ENCODE measurements around the gene SPINDOC.
"Not testable (repeated sequence)": the region's sequence is repeated elsewhere in the genome, so short reads cannot be mapped to it uniquely, and the experiment has no call there.

SPINDOC gene, protein sequence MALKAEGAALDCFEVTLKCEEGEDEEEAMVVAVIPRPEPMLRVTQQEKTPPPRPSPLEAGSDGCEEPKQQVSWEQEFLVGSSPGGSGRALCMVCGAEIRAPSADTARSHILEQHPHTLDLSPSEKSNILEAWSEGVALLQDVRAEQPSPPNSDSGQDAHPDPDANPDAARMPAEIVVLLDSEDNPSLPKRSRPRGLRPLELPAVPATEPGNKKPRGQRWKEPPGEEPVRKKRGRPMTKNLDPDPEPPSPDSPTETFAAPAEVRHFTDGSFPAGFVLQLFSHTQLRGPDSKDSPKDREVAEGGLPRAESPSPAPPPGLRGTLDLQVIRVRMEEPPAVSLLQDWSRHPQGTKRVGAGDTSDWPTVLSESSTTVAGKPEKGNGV

DNA sequence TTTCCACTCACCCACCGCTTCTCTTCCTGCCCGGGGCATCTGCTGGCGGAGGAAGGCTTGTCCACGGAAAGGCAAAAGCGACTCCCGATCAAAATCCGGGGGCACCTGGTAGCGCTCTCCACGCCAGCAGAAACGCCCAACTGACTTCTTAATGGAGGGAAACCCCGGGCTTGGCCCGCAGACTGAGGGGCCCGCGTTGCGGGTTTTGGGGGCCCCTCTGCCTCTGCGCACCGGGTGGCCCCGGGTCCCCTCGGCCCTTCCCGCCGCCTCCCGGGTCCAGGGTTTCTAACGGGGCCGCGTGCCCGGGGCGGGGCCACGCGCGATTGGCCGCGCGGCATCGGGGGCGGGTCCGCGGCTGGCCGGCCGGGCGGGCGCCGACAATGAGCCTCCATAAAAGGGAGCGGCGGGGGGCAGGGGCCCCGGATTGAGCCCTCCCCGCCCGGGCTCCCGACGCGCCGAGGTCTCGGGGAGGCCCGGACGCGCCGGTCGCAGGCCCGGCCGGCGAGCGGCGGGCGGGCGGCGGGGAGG is at the start of gene SPINDOC:
TSS of gene SPINDOC (plus strand) at position 422 of the 528 bp plus-strand sequence. CDS start 231 bp downstream, outside the sequence.
- peak; percentile 89 for DNase-seq

DNA sequence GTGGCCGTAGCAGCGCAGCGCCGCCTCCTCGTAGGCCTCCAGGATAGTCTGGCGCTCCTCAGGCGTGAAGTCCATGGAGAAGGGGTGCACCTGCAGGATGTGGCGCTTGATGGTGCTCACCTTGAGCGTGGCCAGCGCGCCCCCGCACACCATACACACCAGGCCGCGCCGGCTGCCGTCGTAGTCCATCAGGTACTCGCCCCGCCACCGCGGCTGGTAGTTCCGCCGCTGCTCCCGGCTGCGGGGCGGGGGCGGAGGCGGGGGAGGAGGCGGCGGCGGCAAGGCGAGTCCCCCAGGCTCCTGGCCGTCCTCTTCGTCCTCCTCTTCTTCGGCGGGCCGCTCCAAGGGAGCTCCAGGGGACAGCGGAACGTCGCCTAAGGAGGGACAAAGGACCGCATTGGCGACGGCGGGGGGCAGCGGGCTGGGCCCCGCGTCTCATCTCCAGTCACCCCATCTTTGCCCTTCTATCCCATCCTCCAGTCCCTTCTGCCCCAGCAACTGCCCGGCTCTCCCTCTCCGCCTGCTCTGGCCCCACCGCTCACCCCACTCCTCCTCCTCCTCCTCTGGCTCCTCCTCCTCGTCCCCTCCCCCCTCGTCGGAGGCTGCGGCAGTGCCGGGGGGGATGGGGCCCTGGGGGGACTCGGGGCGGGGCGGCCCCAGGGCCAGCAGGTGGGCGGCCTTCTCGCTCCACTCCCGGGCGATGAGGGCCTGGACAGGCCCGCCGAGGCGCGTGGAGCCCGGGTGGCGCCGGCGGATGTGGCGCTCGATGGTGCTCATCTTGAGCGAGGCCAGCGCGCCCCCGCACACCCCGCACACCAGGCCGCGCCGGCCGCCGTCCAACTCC is 49.5 kb upstream of the SPINDOC start:
- DNase-seq, result peak; percentile 89

DNA sequence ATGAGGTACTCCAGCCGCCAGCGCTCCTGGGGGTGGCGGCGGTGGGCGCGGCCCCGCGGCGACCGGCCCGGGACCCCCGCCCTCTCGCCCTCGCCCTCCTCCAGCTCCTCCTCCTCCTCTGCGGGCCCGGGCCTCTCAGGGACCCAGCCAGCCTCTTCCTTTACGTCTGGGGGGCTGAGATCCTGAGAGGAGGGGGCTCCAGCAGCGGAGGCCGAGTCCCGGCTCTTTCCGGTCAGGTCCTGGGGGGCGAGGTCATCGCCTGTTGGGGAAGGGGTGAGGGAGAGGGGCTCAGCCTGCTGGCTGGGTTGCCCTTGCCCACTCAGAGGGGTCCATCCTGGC is 48.9 kb upstream of the SPINDOC start:
- DNase-seq, result peak; percentile 58

DNA sequence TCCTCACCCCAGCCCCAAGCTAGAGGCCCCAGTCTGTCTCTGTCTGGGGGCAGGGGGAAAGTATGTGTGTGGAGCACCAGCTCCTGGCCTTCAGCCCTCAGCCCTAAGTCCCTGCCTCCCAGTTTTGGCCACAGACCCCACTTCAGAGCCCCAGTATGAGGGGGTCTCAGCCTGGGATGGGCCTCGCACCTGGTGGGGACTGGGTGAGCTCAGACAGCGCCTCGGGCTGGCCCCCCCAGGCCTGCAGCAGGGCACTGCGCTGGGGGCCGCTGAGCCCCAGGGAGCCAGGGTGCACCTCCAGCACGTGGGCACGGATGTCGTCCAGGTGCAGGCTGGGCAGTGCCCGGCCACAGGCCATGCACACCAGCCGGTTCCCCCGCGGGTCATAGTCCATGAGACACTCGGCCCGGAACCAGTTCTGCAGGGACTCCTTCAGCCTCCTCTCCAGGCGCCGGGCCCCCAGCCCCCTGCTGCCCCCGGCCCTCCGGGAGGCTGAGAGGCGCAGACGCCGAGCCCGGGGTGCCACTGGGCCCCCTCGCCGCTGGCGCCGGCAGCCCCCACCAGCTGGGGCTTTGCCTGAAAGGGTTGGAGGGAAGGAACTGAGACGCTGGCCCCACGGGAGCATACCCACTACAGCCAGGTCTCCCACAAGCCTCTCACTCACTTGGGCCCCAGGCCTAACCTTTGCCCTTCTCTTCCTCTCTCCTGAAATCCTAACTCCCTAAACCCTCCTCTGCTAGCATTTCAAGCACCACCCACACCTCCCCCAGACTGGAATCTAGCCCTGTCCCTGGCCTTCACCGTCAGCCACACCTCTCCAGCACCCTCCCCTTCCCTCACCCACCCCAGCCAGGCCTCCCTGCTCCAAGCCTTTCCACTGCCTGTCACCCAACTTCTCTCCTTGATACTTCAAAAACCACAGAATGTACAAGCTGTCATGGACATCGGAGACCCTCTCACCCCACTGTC is 48.3 kb upstream of the SPINDOC start:
- DNase-seq, result no peak

DNA sequence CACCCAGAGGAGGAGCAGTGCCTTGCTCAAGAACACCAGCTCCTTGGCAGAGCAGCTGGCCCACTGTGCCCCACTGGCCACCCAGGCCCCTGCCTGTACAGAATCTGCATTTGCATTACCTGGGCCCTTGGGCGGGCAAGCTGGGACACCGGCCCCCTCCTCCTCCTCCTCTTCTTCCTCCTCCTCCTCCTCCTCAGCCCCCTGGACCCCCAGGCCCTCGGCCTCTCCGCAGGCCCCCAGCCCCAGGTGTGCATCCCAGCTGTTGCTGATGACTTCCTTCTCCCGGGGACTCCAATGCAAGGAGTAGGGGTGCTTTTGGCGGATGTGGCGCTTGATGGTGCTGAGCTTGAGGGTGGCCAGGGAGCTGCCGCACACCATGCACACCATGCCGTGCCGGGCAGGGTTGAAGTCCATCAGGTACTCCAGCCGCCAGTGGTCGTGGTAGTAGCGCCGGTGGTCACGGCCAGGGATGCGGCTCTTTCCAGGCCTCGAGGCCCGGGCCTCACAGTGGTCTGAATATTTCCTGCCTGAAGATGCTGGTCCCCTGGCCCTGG is 47.5 kb upstream of the SPINDOC start:
- DNase-seq, result no peak

DNA sequence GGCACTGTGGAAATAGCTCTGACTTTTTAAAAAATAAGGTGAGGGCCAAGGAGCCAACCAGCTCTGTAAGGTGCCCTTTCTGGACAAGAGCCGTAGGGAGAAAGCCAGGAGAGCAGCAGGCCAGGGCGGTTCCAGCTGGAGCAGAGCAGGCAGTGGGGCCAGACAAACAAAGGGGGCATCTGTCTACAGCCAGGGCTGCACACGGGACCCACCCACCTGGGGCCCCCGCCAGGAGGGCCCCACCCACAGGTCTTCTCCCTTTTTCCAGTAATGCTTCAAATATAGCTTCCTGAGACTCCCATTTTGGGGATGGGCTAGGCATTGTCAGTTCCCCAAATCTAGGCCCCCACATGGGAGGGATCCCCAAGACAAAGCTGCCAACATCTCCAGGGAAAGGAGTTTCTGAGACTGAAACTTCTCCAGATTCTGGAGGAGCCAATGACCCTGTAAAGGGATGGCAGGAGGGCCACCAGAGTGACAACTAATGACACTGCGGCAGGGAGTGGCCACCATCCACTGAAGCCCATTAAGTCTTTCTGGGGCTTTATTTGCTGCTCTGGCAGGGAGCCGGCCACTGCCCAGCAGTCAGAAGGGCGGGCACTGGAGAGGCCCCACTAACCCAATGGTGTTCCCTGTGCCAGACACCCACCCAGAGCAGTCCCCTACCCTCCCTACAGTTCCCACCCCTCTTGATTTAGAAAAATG is 46.6 kb upstream of the SPINDOC start:
- peak; percentile 49 for DNase-seq

DNA sequence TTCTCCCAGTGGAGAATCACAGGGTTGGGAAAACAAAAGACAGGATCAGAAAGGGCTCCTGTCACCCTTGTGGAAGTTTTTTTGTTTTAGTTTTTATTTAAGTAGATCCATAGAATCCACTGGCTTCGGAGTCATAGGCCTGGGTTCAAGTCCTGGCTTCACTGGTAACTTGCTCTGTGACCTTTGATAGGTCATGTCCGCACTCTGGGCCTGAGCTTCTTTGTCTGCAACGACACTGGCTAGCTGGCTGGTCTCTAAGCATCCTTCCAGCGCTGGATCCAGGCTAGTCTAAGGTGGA is 46.0 kb upstream of the SPINDOC start:
- DNase-seq, result no peak

DNA sequence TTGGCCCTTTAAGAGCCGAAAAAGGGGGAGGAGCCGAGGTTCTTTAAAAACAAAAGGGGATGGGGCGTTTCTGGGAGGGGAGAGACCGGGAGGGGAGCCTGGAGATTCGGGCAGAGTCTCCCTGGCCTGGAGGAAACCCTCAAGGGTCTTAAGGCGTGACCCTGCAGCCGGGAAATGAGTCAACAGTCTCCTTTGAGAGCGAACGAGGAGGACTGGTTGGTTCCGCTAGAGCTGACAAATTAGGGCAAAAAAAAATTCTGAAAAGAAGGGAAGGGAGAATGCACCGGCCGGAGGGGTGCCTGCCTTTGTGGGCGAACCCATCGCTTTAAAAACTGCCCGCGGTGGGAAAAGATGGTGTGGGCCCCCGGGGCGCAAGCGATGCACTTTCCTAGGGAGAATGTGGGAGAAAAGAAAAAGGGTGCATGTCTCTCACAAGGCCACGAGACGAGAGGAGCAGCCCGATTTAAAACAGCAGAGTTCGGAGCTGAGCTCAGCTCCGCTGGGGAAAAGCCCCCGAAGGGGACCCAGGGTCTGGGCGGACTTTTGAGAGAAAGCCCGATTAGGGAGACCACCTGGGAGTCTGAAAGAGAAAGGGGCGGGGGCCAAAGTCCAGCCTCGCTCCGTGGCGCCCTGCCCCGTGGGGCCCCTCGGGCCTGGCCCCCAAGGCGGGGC is 45.6 kb upstream of the SPINDOC start:
- DNase-seq, result peak; percentile 94

DNA sequence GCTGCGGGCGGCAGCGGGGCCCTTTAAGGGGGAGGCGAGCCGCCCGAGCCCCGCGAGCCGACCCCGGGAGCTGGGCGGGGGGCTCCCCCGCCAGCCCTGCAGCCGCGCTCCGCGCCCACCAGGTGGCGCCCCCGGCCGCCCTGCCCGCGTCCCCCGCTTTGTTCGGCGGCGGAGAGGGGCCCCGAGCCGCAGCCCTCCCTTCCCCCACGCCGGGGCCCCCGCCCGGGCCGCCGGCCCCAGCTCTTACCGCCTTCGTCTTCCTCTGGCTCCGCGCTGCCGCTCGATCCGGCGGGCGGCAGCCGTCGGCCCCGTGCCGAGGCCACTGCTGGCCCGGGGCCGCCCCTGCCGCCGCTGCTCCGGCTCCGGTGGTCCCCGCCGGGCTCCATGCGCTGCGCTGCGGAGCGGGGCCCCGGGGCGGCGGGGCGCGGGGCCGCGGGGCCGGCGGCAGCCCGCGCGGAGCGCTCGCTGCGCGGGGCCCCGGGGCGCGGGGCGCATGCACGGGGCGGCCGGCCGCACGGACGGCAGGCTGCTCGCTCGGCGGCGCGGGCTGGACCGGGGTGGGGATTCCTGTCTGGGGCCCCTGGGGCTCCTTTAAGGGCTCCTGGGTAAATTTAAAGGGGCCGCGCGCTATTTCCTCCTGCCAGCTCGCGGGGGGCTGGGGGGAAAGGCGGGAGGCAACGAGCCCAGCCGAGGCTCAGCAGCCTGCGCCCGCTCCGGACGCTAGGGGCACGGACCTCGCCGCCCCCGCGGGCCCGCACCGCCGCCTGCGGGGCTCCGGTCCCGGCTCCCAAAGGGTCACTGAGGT is 44.8 kb upstream of the SPINDOC start, which contains the start of gene ZFTA:
TSS of gene ZFTA (minus strand) at position 539 of the 805 bp plus-strand sequence. CDS start at position 386, 153 bp downstream.
- DNase-seq, result peak; percentile 93

DNA sequence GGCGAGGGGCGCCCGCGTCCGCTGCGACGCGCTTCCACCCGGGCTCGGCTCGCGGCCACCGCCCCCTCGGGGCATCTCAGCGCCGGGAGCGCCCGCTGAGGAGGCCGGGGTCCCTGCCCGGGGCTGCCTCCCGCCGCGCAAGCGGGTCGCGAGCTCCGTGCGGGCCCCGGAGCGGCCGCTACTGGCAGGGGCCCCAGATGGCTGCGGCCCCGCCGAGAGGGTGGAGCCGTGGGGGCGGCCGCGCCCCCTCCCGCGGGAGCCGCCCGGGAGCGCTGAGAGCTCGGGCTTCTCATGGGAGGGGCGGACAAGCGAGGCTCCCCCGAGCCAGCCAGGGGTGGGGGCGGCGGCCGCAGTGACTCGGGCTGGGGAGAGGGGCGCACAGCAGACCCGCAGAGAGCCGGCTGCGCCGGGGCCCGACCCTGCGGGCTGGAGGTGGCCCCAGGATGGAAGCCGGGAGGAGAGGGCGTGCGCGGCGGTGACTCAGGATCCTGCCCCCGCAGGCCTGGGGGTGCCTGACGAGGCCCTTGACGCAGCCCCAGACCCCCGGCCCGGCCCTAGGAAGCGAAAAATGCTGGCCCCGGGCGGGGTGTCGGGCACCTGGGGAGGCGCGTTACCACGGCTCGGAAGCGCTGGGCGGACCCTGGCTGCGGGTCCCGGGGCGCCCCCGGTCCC is 44.1 kb upstream of the SPINDOC start:
- peak; percentile 72 for DNase-seq

DNA sequence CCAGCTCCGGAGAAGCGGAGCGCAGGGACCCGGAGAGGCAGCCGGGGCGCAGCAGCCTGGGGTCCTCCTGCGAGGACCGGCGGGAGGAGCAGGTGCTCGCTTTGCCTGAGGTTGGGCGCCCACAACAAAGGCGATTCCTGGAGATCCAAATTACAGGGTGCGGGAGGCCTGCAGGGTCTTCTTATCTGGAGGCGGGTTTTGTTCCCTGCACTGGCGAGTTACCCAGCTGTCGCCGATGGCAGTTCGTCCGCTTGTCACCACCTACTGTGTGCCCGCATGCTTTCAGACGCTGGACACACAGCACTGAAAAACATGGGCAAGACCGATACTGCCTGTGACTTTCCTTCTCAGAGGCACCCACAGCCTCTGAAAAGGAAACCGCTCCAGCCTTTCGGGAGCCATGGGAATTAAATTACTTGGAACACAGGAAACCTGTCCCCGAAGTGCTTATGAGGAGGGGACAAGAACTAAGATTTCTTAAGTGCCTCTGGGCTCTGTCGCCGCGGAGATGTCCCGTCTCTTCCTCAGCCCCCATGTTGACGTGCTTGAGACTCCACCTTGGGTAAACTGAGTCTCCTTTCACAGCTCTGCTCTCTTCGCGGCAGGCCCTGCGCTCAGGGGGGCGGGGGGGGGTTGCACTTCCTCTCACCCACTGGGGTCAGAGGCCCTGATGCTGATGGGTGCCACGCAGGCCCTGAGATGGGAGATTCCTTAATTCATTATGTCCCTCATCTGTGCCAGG is 43.4 kb upstream of the SPINDOC start:
- DNase-seq, result peak; percentile 75

DNA sequence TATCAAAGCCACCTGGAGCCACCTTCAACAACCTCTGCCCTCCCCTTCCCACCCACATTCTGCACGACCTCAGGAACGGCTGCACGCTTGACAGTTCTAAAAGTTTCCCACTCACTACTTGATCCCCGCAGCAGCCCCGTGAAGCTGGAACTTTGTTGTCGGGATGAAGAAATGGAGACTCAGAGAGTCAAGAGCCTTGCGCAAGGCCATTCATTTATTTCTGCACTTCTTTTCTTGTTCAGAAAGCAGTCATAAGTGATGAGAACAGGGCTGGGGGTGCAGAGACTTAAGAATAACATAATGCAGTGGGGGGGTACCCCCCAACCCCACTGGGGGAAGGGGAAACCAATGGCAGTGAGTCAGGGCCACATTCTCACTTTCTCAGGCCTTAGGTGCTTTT is 42.5 kb upstream of the SPINDOC start:
- no peak for DNase-seq

DNA sequence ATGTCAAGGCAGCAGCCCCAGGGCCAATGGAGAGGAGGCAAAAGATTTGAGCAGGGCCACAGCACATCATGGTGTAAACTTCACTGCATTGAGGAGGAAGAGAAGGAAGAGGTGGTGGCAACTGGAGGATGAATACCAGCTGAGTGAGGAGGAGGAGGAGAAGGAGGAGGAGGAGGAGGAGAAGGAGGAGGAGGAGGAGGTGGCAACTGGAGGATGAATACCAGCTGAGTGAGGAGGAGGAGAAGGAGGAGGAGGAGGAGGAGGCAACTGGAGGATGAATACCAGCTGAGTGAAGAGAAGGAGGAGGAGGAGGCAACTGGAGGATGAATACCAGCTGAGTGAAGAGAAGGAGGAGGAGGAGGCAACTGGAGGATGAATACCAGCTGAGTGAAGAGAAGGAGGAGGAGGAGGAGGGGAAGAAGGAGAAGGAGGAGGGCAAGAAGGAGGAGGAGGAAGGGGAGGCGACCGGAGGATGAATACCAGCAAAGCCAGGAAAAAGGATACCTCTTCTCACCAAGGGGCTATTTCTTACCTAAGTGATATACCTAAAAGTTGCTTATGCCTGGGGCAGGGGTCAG is 41.4 kb upstream of the SPINDOC start:
- DNase-seq, result not testable (repeated sequence)

DNA sequence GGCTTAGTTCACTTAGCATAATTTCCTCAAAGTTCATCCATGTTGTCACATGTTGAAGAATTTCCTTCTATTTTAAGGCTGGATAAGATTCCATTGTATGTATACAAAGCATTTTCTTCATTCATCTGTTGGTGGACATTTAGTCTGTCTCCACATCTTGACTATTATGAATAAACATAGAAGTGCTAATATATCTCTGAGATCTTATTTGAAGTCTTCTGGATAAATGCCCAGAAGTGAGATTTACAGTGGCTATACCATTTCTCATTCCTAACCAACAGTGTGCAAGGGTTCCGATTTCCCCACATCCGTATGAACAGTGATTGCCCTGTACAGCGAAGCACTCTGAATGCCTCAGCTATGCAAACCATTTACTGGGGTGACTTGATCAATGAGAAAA is 38.1 kb upstream of the SPINDOC start:
- DNase-seq, result no peak

DNA sequence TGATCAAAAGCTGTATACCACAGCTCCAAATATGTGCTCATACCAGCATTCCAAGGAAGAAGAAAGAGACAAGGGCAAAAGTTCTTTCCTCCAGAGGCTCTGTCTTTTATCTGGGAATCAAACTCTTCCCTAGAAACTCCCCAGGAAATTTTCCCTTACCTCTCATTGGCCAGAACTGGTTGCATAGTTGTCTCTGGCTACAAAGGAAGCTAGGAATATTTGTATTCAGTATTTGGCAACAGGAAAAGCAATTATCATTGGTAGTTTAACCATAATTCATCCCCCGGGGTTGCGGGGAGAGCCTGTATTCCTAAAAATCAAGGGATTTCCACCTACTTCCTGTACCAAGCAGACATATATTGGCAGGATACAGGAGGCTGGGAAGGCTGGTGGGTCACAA is 34.2 kb upstream of the SPINDOC start:
- no peak for DNase-seq

DNA sequence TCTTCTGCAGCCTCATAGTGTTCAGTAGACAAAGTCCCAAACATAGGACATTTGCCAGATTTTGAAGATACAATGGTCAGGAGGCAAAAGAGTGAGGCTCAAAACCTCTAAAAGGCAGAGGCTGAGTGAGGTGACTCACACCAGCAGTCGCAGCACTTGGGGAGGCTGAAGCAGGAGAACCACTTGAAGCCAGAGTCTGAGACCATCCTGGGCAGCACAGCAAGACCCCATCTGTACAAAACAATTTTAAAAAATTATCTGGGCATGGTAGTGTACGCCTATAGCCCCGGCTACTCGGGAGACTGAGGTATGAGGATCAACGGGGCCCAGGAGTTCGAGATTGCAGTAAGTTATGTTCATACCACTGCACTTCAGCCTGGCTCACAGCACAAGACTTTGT is 30.5 kb upstream of the SPINDOC start:
- DNase-seq, result no peak

DNA sequence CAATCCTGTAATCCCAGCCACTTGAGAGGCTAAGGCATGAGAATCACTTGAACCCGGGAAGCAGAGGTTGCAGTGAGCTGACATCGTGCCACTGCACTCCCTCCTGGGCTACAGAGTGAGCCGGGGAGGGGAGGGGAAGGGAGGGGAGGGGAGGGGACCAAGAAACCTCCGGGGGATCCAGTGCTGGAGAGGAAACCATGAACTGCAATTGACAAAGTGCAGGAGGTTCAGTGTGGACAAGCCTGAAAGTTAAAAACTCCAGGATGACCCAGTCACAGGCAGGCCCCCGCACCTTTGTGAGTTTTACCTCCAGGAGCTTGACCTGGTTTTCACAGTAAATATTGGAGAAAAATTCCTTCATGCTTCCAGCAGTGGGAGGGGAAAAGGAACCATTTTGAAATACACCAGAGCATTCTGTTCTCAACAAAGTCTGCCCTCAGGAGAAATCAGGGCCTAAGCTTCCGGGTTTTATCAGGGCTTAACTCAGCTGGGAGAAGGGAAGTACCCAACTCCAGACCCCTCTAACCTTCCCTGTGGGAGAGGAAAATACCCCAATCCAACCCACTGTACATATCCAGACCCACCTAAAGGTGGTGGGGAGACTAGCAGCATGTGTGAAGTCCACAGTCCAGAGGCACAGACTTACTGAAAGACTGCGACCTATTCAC is 29.2 kb upstream of the SPINDOC start:
- no peak for DNase-seq

DNA sequence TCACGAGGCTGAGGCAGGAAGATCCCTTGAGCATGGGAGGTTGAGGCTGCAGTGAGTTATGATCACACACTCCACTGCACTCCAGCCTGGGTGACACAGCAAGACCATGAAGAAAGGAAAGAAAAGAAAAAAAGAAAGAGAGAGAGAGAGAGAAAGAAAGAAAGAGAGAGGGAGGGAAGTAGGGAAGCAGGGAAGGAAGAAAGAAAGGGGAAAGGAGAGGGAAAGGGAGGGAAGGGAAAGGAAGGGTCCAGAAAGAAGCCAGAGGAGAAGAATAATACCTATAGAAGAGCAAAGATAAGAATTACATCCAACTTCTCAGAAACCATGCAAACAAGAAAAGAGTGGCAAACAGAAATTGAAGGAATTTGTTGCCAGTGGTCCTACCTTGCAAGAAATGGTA is 27.4 kb upstream of the SPINDOC start:
- DNase-seq, result no peak
